Measurements from ENCODE around the gene CACNB1.

DNA sequence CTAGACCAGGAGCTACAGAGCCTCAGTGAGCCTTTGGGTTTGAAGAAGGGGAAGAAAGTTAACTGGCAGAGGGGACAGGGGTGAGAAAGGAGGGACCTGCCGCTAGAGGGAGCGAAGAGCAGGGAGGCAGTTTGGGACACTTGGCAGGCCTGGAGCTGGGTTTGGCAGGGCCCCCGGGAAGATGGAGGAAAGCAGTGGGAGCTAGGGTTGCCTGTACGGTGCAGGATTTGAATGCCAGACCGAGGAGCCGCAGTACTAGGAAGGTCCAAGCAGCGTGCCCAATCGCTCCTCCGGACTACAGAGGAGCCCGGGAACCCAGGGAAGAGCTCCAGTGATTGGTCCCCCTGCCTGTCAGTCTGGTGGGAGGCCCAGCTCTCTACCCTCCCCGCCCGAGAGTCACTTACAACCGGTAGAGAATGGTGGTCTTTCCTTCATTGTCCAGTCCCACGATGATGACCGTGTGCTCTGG, 32.8 kb downstream of the CACNB1 start:
- TF ChIP-seq, protein P1, sequence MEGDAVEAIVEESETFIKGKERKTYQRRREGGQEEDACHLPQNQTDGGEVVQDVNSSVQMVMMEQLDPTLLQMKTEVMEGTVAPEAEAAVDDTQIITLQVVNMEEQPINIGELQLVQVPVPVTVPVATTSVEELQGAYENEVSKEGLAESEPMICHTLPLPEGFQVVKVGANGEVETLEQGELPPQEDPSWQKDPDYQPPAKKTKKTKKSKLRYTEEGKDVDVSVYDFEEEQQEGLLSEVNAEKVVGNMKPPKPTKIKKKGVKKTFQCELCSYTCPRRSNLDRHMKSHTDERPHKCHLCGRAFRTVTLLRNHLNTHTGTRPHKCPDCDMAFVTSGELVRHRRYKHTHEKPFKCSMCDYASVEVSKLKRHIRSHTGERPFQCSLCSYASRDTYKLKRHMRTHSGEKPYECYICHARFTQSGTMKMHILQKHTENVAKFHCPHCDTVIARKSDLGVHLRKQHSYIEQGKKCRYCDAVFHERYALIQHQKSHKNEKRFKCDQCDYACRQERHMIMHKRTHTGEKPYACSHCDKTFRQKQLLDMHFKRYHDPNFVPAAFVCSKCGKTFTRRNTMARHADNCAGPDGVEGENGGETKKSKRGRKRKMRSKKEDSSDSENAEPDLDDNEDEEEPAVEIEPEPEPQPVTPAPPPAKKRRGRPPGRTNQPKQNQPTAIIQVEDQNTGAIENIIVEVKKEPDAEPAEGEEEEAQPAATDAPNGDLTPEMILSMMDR (IDR thresholded peaks at IDR 0.05): peak; percentile 62 to 85 (median 80)
- TF ChIP-seq POLR2A (IDR thresholded peaks at IDR 0.05): no peak
- peak in 1 of 2 donors; percentile 15 for TF ChIP-seq POLR2AphosphoS5 (IDR thresholded peaks at IDR 0.05)
- no peak for TF ChIP-seq EP300 (IDR thresholded peaks at IDR 0.05)
